DND-41 (cell line): ENCODE results near the gene PRIM1.

Experiments
- ATAC-seq: fragments of 200-7000 bp; cut with Tn5 transposase; 3 replicates; pipeline ENCODE4 v1.9.1; 2021; ENCODE audit warnings: low read depth; ENCODE audit not compliant: insufficient read depth
- DNase-seq: peaks from one replicate; pipeline ENCODE4 v3.0.0-alpha.2; 2020
- H2AFZ ChIP-seq: 2 replicates; pipeline ENCODE4 v1.6.0; 2012; ENCODE audit warnings: low read depth, low read length
- H3K27ac ChIP-seq: 2 replicates; pipeline ENCODE4 v1.5.1; 2012; ENCODE audit warnings: low read length, inconsistent platforms
- H3K27me3 ChIP-seq: fragments of 200-600 bp; sonication (generic); 2 replicates; pipeline ENCODE4 v1.6.0; 2012; ENCODE audit warnings: low read length, mild to moderate bottlenecking, inconsistent platforms; ENCODE audit not compliant: insufficient read depth, poor library complexity
- H3K36me3 ChIP-seq: 2 replicates; pipeline ENCODE4 v1.5.1; 2012; ENCODE audit warnings: low read length, inconsistent platforms; ENCODE audit not compliant: insufficient read depth
- H3K4me1 ChIP-seq: 2 replicates; pipeline ENCODE4 v1.5.1; 2012; ENCODE audit warnings: mild to moderate bottlenecking, low read length; ENCODE audit not compliant: insufficient read depth
- H3K4me2 ChIP-seq: 2 replicates; pipeline ENCODE4 v1.6.0; 2012; ENCODE audit warnings: mild to moderate bottlenecking, moderate library complexity, low read length, inconsistent platforms; ENCODE audit not compliant: insufficient read depth
- H3K4me3 ChIP-seq, 2 experiments: fragments of 200-600 bp in 1 of 2; shearing (Covaris generic) in 1 of 2; 2 replicates each; pipeline ENCODE4 v1.5.1; 2012 to 2016; ENCODE audit warnings: inconsistent platforms in 2 of 2, low read length in 2 of 2, mild to moderate bottlenecking in 2 of 2, low read depth in 1 of 2, moderate library complexity in 1 of 2
- H3K79me2 ChIP-seq: 2 replicates; pipeline ENCODE4 v1.6.0; 2012; ENCODE audit warnings: low read length, inconsistent platforms; ENCODE audit not compliant: insufficient read depth
- H3K9ac ChIP-seq: 2 replicates; pipeline ENCODE4 v1.6.0; 2012; ENCODE audit warnings: low read depth, mild to moderate bottlenecking, inconsistent platforms, low read length, moderate library complexity
- H3K9me3 ChIP-seq: 2 replicates; pipeline ENCODE4 v1.5.1; 2012; ENCODE audit warnings: low read length, moderate library complexity, mild to moderate bottlenecking, inconsistent platforms; ENCODE audit not compliant: insufficient read depth, severe bottlenecking
- H4K20me1 ChIP-seq: 2 replicates; pipeline ENCODE4 v1.6.0; 2012; ENCODE audit warnings: low read length; ENCODE audit not compliant: insufficient read depth
- EZH2 ChIP-seq: IDR thresholded peaks from 3 replicates; pipeline ENCODE4 v1.6.1; 2012; ENCODE audit warnings: borderline replicate concordance, low read depth, mild to moderate bottlenecking, moderate library complexity, low read length, inconsistent platforms; ENCODE audit not compliant: severe bottlenecking
- TF ChIP-seq, protein P1 (sequence below): IDR thresholded peaks from 2 replicates; pipeline ENCODE4 v1.5.1; 2012; ENCODE audit warnings: borderline replicate concordance, low read length, moderate library complexity, mild to moderate bottlenecking; ENCODE audit not compliant: poor library complexity, severe bottlenecking; ENCODE audit errors: extremely low read depth

PRIM1 gene

DNA sequence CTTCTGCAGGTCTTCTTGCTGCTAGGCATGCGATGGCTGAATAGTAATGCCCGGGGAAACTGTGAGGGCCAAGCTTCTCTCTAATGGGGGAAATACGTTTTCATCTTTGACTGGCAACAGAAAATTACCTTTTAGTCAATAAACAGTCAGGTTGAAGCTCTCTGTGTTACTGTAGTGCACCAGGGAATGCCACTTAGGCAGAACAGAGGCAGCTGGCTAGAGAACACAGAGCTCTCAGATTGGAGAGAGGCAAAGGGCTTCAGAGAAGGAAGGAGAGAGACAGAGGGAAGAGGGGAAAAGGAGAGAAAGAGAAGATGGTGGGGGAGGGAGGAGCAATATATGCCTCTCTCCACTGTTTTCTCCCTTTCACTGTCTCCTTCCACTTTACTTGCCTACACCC is 17.7 kb upstream of the PRIM1 start:
- Histone ChIP-seq H3K4me3 (no peak overlapping the region), H3K9ac (no peak overlapping the region), H2AFZ (no peak overlapping the region), H3K4me1 (no peaks in the 10 kb centered on the region), H4K20me1 (no peaks in the 10 kb centered on the region), H3K27me3 (no peaks in the 10 kb centered on the region), H3K27ac (no peak overlapping the region), H3K36me3 (no peaks in the 10 kb centered on the region), H3K9me3 (no peaks in the 10 kb centered on the region), H3K4me2 (no peak overlapping the region), H3K79me2 (no peaks in the 10 kb centered on the region)
- no peak for TF ChIP-seq EZH2
- TF ChIP-seq, protein P1, sequence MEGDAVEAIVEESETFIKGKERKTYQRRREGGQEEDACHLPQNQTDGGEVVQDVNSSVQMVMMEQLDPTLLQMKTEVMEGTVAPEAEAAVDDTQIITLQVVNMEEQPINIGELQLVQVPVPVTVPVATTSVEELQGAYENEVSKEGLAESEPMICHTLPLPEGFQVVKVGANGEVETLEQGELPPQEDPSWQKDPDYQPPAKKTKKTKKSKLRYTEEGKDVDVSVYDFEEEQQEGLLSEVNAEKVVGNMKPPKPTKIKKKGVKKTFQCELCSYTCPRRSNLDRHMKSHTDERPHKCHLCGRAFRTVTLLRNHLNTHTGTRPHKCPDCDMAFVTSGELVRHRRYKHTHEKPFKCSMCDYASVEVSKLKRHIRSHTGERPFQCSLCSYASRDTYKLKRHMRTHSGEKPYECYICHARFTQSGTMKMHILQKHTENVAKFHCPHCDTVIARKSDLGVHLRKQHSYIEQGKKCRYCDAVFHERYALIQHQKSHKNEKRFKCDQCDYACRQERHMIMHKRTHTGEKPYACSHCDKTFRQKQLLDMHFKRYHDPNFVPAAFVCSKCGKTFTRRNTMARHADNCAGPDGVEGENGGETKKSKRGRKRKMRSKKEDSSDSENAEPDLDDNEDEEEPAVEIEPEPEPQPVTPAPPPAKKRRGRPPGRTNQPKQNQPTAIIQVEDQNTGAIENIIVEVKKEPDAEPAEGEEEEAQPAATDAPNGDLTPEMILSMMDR: no peak
- ATAC-seq (no peak), DNase-seq (no peak)

DNA sequence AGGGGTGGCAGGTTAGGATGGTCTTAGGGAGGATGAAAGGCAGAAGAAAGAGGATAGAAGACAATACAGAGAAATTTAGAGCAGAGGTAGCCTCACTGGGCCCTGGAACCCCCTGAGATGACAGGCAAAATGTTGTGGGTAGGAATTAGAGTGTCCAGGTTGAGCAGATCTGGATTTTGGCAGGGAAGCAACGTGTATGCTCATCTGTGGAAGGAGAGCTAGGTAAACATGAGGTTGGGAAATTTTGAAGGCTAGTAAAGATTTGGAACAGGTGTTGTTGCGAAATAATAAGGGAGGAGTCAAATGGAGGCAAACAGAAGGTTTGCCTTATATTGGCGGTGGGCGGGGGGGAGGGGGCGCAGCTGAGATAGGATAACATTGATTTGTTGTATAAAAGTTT is 16.3 kb upstream of the PRIM1 start:
- Histone ChIP-seq H3K27me3 (no peaks in the 10 kb centered on the region), H3K9ac (no peak overlapping the region), H3K36me3 (no peaks in the 10 kb centered on the region), H3K4me2 (no peak overlapping the region), H3K27ac (no peak overlapping the region), H3K4me3 (no peak overlapping the region), H2AFZ (no peak overlapping the region), H3K9me3 (no peaks in the 10 kb centered on the region), H3K4me1 (no peaks in the 10 kb centered on the region), H4K20me1 (no peaks in the 10 kb centered on the region), H3K79me2 (no peaks in the 10 kb centered on the region)
- DNase-seq: no peak
- ATAC-seq: no peak
- TF ChIP-seq, protein P1: no peak
- TF ChIP-seq EZH2: no peak

DNA sequence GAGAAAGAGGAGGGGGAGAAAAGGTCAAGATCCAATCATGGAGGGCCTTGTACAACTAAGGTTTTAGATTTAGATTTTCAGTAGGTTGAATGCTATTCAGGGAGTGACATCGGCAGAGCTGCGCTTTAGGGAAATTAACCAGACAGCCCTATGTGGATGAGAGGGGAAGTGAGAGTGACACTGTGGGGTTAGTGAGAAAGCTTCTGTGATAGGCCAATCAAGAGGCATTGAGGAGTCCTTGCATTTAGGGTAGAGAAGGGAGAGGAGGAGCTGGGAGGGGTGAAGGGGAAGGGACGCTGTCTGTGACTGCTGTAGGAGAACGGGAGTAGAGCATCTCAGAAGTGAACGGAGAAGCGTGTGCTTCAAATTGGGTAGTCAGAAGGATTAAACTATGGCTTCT is 14.4 kb upstream of the PRIM1 start:
- TF ChIP-seq, protein P1: no peak
- TF ChIP-seq EZH2: no peak
- no peaks in the 10 kb centered on the region for H3K79me2 ChIP-seq
- H3K9ac ChIP-seq: no peak overlapping the region
- ATAC-seq (no peak), DNase-seq (no peak)
- no peaks in the 10 kb centered on the region for H3K27me3 ChIP-seq
- H3K4me2 ChIP-seq: no peak overlapping the region
- H3K27ac ChIP-seq: no peak overlapping the region
- H3K9me3 ChIP-seq: no peaks in the 10 kb centered on the region
- H2AFZ ChIP-seq: no peak overlapping the region
- H4K20me1 ChIP-seq: no peaks in the 10 kb centered on the region
- no peaks in the 10 kb centered on the region for H3K4me1 ChIP-seq
- no peak overlapping the region for H3K4me3 ChIP-seq
- H3K36me3 ChIP-seq: no peaks in the 10 kb centered on the region
